Body of pancreas (tissue), 4 donors: Measurements from ENCODE around the gene AGTRAP.

ENCODE experiments used
- CTCF ChIP-seq, 7 experiments: fragments of 450-650 bp in 4 of 7; fragments of 200-600 bp in 3 of 7; sonication (generic) in 3 of 7; IDR thresholded peaks; one replicate each; pipeline ENCODE4 v1.5.1; 2016 to 2019; ENCODE audit warnings: antibody characterized with exemption in 7 of 7
- POLR2A ChIP-seq, 3 donors: fragments of 450-650 bp; IDR thresholded peaks; one replicate each; pipeline ENCODE4 v1.6.1; 2016; ENCODE audit warnings: antibody characterized with exemption in 3 of 3, mild to moderate bottlenecking in 2 of 3

GRCh38 chr1:11784993-11785769 lies 49.2 kb downstream of the AGTRAP start:
- peak; percentile 68 to 88 (median 74) for TF ChIP-seq CTCF (IDR thresholded peaks at IDR 0.05)
- no peak for TF ChIP-seq POLR2A (IDR thresholded peaks at IDR 0.05)
